ENCODE results near the gene CD44.

GRCh38 chr11:35146074-35146521, 7.1 kb downstream of the CD44 start:
- no peak for TF ChIP-seq POLR2A (IDR thresholded peaks at IDR 0.05)
- TF ChIP-seq, protein P1, sequence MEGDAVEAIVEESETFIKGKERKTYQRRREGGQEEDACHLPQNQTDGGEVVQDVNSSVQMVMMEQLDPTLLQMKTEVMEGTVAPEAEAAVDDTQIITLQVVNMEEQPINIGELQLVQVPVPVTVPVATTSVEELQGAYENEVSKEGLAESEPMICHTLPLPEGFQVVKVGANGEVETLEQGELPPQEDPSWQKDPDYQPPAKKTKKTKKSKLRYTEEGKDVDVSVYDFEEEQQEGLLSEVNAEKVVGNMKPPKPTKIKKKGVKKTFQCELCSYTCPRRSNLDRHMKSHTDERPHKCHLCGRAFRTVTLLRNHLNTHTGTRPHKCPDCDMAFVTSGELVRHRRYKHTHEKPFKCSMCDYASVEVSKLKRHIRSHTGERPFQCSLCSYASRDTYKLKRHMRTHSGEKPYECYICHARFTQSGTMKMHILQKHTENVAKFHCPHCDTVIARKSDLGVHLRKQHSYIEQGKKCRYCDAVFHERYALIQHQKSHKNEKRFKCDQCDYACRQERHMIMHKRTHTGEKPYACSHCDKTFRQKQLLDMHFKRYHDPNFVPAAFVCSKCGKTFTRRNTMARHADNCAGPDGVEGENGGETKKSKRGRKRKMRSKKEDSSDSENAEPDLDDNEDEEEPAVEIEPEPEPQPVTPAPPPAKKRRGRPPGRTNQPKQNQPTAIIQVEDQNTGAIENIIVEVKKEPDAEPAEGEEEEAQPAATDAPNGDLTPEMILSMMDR (IDR thresholded peaks at IDR 0.05): no peak

Data from lower leg skin (tissue), 3 donors.